Measurements from ENCODE around the gene TARS2.

DNA sequence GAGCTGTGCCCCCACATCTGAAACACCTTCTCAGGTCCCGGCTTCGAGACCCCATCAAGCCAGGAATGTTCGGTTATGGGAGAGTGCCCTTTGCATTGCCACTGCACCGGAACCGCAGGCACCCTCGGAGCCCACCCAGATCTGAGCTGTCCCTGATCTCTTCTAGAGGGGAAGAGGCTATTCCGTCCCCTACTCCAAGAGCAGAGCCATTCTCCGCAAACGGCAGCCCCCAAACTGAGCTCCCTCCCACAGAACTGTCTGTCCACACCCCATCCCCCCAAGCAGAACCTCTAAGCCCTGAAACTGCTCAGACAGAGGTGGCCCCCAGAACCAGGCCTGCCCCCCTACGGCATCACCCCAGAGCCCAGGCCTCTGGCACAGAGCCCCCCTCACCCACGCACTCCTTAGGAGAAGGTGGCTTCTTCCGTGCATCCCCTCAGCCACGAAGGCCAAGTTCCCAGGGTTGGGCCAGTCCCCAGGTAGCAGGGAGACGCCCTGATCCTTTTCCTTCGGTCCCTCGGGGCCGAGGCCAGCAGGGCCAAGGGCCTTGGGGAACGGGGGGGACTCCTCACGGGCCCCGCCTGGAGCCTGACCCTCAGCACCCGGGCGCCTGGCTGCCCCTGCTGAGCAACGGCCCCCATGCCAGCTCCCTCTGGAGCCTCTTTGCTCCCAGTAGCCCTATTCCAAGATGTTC is 66.3 kb downstream of the TARS2 start:
- TF ChIP-seq, protein P1, sequence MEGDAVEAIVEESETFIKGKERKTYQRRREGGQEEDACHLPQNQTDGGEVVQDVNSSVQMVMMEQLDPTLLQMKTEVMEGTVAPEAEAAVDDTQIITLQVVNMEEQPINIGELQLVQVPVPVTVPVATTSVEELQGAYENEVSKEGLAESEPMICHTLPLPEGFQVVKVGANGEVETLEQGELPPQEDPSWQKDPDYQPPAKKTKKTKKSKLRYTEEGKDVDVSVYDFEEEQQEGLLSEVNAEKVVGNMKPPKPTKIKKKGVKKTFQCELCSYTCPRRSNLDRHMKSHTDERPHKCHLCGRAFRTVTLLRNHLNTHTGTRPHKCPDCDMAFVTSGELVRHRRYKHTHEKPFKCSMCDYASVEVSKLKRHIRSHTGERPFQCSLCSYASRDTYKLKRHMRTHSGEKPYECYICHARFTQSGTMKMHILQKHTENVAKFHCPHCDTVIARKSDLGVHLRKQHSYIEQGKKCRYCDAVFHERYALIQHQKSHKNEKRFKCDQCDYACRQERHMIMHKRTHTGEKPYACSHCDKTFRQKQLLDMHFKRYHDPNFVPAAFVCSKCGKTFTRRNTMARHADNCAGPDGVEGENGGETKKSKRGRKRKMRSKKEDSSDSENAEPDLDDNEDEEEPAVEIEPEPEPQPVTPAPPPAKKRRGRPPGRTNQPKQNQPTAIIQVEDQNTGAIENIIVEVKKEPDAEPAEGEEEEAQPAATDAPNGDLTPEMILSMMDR (IDR thresholded peaks at IDR 0.05), result no peak
- TF ChIP-seq POLR2A (IDR thresholded peaks at IDR 0.05), result no peak

Measured in uterus (tissue), 2 donors.